ENCODE results near the gene PSMC1.
A peak's percentile ranks its signal among the peaks of the same experiment; 100 is the strongest.

The PSMC1 gene

DNA sequence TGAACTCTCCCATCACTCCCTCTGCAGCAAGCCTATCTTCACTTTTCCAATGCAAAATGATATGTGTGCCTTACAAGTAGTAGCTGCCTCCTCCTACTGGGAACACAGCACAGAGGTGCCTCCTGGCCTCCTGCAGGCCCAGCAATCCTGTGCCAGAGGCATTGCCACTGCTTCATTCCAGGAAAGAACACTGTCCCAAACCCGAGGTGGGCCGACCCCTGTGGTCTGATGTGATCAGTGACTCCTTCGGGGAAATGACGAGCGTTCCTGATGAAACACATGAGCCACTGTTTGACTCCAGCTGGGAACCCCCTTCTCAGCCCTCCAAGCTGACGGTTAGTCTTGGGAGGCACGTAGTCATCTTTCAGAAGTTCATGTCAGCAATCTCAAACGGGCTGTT lies 19.5 kb downstream of the PSMC1 start:
- DNase-seq (ENCODE audit: low spot score) = peak; percentile 84
- no peak for FAIRE-seq

- FAIRE-seq (no peak), DNase-seq (ENCODE audit: low spot score) (peak; percentile 75)
These were observed 20.5 kb downstream of the PSMC1 start for GRCh38 chr14:90276646-90277367.

DNA sequence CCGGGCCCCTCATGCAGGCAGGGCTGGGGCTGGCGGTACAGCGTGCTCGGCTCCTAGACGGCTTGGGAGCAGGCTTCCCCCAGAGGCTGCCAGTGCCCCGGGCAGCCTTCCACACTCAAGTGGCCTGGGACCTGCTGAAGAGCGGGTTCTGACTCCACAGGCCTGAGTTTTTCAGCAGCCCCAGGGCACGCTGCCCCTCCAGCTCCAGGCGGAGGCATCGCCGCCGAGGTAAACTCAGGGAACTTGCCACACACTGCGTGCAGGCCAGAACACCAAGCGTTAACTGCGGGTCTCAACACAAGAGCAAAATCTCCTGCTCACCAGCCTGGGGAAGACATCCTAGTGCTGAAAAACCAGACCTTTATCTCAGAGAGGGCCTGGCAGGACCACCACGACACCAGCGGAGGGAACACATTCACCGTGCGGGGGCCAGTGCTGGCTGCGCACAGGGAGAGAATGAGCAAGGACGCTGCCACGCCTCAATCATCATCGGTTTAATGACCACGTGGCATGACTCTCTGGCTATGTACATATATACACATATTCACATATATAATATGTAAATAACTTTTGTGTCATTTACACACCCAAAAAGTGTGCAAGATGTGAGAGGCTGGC lies 21.3 kb downstream of the PSMC1 start:
- FAIRE-seq = no peak

GRCh38 chr14:90278199-90279175 lies 22.1 kb downstream of the PSMC1 start:
- no peak for DNase-seq (ENCODE audit: low spot score)
- no peak for FAIRE-seq

More for the DNA sequence above, 21.3 kb downstream of the PSMC1 start:
- no peak for DNase-seq (ENCODE audit: low spot score)

DNA sequence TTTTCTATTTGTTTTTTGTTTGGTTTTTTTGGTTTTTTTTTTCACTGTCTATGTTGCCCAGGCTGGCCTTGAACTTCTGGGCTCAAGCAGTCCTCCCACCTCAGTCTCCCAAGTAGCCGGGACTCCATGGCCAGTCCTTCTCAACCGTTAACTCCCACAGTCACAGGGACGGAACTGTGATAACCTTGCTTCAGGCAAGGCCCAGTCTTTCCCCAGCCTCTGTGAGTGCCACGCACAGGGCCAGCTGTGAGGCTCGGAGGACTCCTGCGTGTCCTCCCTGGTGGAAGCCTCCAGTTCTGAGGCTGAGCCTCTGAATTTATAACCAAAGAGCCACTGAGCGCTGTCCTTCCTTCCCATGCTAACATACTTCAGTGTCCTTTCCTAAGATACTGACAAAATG lies 23.7 kb downstream of the PSMC1 start:
- no peak for DNase-seq (ENCODE audit: low spot score)
- FAIRE-seq = no peak

GRCh38 chr14:90281261-90281660 lies 24.9 kb downstream of the PSMC1 start:
- DNase-seq (ENCODE audit: low spot score) = peak; percentile 69
- FAIRE-seq = peak; percentile 60

DNA sequence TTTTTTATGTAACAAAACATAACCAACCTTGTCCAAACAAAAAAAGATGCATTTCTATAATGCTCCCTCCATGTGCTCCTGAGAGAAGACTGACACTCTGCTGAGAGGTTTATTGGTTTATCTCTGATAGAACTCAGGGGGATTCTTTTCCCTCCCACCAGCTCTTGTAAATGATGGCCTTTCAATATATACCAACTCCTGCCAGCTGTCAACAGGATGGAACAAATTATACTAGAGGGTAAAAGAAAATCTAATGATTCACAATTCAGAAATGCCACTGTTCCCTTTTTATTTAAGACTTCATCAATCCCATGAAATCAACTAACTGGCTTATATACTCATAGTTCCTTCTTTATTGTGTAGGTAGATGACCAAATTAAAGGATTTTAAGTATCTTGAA lies 25.4 kb downstream of the PSMC1 start:
- DNase-seq (ENCODE audit: low spot score) = no peak
- FAIRE-seq = no peak

DNA sequence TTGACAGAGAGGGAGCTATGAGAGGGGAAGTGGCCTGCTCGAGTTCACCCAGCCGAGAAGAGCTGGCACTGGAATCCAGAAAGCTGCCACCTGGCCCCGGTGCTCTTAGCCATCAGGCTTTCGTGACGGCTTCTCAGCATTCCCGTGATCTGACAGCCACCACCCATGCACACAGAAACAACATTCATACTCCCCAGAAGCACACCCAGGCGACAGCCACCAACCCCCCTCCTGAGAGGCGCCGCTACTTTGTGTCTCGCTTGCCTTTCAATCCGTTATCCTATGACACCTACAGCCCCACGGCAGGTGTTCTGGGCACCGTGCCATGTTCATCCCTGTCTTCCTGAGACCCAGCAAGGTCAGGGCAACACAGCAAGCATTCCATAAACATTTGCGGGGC lies 31.4 kb downstream of the PSMC1 start:
- no peak for FAIRE-seq

DNA sequence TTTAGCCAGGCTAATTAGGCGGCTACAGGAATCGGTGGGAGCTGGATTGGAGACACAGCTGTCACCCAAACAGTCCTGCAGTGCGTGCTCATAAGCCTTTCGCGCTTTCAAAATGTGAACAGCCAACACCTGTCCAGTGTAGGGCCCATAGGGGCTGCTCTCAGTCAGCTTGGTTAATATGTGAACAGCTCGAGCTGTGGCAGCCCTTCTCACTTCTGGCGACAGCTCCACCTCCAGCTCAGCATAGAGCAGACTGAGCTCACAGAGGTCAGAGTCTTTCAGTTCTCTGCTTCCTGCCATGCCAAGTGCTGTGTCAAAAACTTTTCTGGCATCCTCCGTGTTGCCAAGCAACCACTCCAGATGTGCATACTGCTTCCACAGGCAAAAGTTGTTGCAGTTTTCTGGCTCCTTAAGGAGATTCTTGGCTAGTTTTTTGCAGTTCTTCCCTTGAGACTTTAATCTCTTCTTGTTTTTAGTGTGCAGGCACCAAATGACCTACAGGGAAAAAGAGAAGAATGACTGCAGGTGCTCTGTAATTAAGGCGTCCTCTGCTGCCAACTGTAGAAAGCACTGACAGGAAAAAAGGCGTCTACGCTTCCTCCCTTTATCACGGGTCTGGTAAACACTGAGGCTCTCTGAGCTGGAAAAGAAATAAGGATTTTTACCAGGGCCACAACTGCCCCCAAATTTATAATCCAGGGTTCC lies 32.5 kb downstream of the PSMC1 start:
- FAIRE-seq (no peak), DNase-seq (ENCODE audit: low spot score) (no peak)

More for the DNA sequence above, 31.4 kb downstream of the PSMC1 start:
- DNase-seq (ENCODE audit: low spot score) = no peak

GRCh38 chr14:90290337-90291011 lies 34.1 kb downstream of the PSMC1 start:
- FAIRE-seq (no peak), DNase-seq (ENCODE audit: low spot score) (no peak)

GRCh38 chr14:90291699-90292098 lies 35.3 kb downstream of the PSMC1 start:
- DNase-seq (ENCODE audit: low spot score) = no peak
- FAIRE-seq = no peak

GRCh38 chr14:90293766-90294730 lies 37.7 kb downstream of the PSMC1 start:
- FAIRE-seq (no peak), DNase-seq (ENCODE audit: low spot score) (no peak)

DNA sequence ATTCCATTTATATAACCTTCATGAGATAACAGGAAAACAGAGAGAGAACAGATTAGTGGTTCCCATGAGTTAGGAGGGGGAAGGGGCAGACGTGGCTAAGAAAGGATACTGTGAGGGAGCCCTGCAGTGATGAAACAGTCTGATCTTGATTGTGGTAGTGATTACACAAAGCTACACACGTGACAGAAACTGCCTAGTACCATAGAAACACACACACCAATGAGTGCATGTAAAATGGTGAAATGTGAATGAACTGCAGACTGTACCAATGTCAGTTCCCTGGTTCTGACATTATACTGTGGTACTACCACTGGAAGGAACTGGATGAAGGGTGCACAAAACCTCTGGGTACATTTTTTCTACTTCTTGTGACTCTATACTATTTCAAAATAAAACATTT lies 38.5 kb downstream of the PSMC1 start:
- FAIRE-seq (no peak), DNase-seq (ENCODE audit: low spot score) (no peak)

DNA sequence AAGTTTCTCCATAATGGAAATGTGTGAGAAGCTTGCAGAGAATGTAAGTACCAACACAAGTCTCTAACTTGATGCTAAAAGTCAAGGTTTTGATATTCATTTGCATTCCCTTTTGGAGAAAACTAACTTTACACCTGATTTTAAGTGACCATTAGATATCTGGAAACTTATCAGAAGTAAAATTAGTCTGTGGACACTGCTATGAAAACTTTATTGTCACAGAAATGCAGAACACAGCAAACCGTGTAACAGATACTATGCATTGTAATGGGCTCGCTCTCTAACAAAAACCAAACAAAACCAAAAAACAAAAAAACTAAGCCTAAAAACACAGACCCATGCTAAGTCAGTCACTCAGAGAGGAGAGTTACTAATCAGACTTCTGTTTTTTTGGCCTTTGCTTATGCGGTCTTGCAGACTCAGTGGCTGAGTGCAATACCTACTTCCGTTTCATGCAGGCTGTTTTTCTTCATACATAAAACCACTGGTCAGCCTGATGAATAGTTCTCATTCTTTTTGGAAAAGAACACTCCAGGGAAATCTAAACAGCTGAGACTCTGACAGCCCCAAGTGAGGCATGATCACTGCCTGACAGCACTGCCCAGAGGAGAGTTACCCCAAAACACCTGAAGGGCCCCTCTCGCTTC lies 39.6 kb downstream of the PSMC1 start:
- FAIRE-seq = no peak
- no peak for DNase-seq (ENCODE audit: low spot score)

- no peak for FAIRE-seq
- DNase-seq (ENCODE audit: low spot score) = no peak
These were observed 40.3 kb downstream of the PSMC1 start for GRCh38 chr14:90296641-90297040.

DNA sequence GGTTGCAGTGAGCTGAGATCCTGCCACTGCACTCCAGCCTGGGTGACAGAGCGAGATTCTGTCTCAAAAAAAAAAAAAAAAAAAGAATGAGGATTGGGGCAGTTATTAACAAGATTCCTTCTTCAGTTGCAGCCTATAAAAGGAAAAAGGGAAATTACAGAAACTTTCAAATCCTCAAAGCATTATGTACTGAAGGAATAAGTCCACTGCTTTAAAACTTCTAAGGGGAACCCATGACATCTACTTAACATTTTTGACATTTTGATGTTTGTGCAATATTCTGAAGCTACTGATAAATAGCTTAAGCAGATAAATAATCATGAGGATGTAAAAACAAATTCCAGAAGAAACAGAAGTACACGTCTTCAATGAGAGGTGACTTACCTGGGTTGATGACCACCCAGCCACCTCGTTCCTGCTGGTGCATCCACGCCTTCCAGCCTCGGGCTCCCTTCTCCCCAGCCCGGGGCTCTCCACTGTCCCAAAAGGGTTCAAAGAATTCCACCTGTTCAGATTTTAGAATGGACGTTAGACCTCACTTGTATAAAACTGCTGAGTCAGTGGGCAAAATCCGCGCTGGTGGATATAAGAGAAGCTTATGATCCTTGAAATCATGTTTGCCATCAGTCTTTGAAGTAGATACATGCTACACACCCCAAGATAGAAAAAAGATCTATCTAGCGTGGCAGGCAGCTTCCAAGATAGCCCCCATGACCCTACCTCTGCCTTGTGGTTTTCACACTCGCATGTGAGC lies 41.7 kb downstream of the PSMC1 start:
- FAIRE-seq (no peak), DNase-seq (ENCODE audit: low spot score) (no peak)

DNA sequence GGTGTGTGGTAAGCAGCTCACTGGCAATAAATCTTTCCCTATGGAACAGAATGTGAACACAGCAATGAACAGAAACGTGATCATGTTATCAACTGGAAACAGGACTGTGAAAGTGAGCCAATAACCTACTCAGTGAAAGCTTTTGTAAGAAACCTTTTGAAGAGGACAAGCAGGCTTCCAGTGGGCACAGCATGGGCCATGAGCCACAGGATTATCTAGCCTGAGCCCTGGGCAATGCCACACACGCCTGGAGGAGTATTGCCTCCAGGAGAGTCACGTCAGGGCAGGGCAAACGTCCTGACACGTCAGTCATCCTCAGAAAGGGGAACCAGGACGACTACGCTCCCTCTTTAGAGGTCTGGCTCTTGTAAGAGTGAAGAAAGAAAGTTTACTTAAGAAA lies 43.1 kb downstream of the PSMC1 start:
- DNase-seq (ENCODE audit: low spot score) (no peak), FAIRE-seq (no peak)

- no peak for DNase-seq (ENCODE audit: low spot score)
These were observed 44.3 kb downstream of the PSMC1 start for GRCh38 chr14:90300611-90301047.

More at GRCh38 chr14:90300611-90301047, 44.3 kb downstream of the PSMC1 start:
- FAIRE-seq = no peak

Data from RCC 7860 (cell line).